HCT116 (cell line): Measurements from ENCODE around the gene GALNT15.

Source experiments
- CEBPB ChIP-seq: IDR thresholded peaks from 2 replicates; pipeline ENCODE4 v1.6.1; 2012; ENCODE audit warnings: low read depth
- CTCF ChIP-seq, 3 experiments: fragments of 200-600 bp in 1 of 3; sonication (generic) in 1 of 3; IDR thresholded peaks in 2 of 3; conservative IDR thresholded peaks in 1 of 3; 2 replicates each; pipeline ENCODE4 v1.5.1; 2012 to 2017; ENCODE audit warnings: low read depth in 2 of 3, low read length in 2 of 3, antibody characterized with exemption in 1 of 3, borderline replicate concordance in 1 of 3, control low read depth in 1 of 3, mild to moderate bottlenecking in 1 of 3, mixed read lengths in 1 of 3, mixed run types in 1 of 3, moderate library complexity in 1 of 3; ENCODE audit not compliant: insufficient read depth in 1 of 3
- EZH2 ChIP-seq: fragments of 200-600 bp; sonication (generic); IDR thresholded peaks from 2 replicates; pipeline ENCODE4 v1.6.1; 2017; ENCODE audit warnings: antibody characterized with exemption, mixed run types
- EZH2phosphoT487 ChIP-seq: fragments of 200-600 bp; IDR thresholded peaks from 2 replicates; pipeline ENCODE4 v1.6.1; 2018; ENCODE audit warnings: antibody characterized with exemption, borderline replicate concordance
- FOSL1 ChIP-seq: IDR thresholded peaks from 2 replicates; pipeline ENCODE4 v1.6.1; 2012; ENCODE audit warnings: low read depth
- JUND ChIP-seq: IDR thresholded peaks from 2 replicates; pipeline ENCODE4 v1.6.1; 2012
- POLR2A ChIP-seq: IDR thresholded peaks from 2 replicates; pipeline ENCODE4 v1.7.0; 2011; ENCODE audit warnings: borderline replicate concordance; ENCODE audit not compliant: insufficient read depth, insufficient read length; ENCODE audit errors: extremely low read depth
- RAD21 ChIP-seq: IDR thresholded peaks from 2 replicates; pipeline ENCODE4 v1.6.1; 2012; ENCODE audit warnings: low read depth, mild to moderate bottlenecking
- SP1 ChIP-seq: IDR thresholded peaks from 2 replicates; pipeline ENCODE4 v1.6.1; 2012; ENCODE audit warnings: low read depth
- ZBTB33 ChIP-seq: IDR thresholded peaks from 2 replicates; pipeline ENCODE4 v1.6.1; 2011; ENCODE audit warnings: mild to moderate bottlenecking, low read length, moderate library complexity; ENCODE audit not compliant: insufficient replicate concordance; ENCODE audit errors: extremely low read depth
- ZNF274 ChIP-seq: fragments of 200-500 bp; sonication (Bioruptor generic); IDR thresholded peaks from 2 replicates; pipeline ENCODE4 v1.6.1; 2014; ENCODE audit warnings: mild to moderate bottlenecking, low read depth, low read length, inconsistent platforms

- no peak for TF ChIP-seq POLR2A
- TF ChIP-seq SP1 = no peak
- TF ChIP-seq RAD21 = no peak
- no peak for TF ChIP-seq ZBTB33
- TF ChIP-seq FOSL1 = no peak
- TF ChIP-seq CTCF (IDR thresholded peaks at IDR 0.05 in 2 of 3, conservative IDR thresholded peaks at IDR 0.05 in 1 of 3; ENCODE audit: borderline replicate concordance in 1 of 3, insufficient read depth in 1 of 3, low read depth in 2 of 3, low read length in 2 of 3) = no peak
- no peak for TF ChIP-seq JUND
- no peak for TF ChIP-seq EZH2phosphoT487
- TF ChIP-seq ZNF274 = no peak
- TF ChIP-seq CEBPB = no peak
- no peak for TF ChIP-seq EZH2
These were observed 75.4 kb downstream of the GALNT15 start for GRCh38 chr3:16249886-16250285.
